KMS-11 (cell line): Measurements from ENCODE around the gene SIGLEC9.

Source experiments
- H2AFZ ChIP-seq: fragments of 200-600 bp; sonication (generic); 2 replicates; pipeline ENCODE4 v1.6.1; 2016; ENCODE audit warnings: antibody characterized with exemption, mixed run types, low read depth
- H3K27ac ChIP-seq: fragments of 200-600 bp; sonication (generic); 2 replicates; pipeline ENCODE4 v1.6.1; 2016; ENCODE audit warnings: mild to moderate bottlenecking, mixed run types
- H3K27me3 ChIP-seq: fragments of 200-600 bp; sonication (generic); 2 replicates; pipeline ENCODE4 v1.6.1; 2017; ENCODE audit warnings: mild to moderate bottlenecking, low read depth, mixed run types, moderate library complexity; ENCODE audit not compliant: insufficient read depth
- H3K36me3 ChIP-seq: fragments of 200-600 bp; sonication (generic); 2 replicates; pipeline ENCODE4 v1.6.1; 2017; ENCODE audit warnings: mild to moderate bottlenecking, mixed run types; ENCODE audit not compliant: insufficient read depth
- H3K4me1 ChIP-seq: fragments of 200-600 bp; sonication (generic); 2 replicates; pipeline ENCODE4 v1.6.1; 2016; ENCODE audit warnings: mild to moderate bottlenecking, low read depth, mixed run types; ENCODE audit not compliant: poor library complexity, severe bottlenecking
- H3K4me2 ChIP-seq: fragments of 200-600 bp; sonication (generic); 2 replicates; pipeline ENCODE4 v1.7.0; 2016; ENCODE audit warnings: mild to moderate bottlenecking, mixed run types
- H3K4me3 ChIP-seq: fragments of 200-600 bp; sonication (generic); IDR thresholded peaks from 2 replicates; pipeline ENCODE4 v1.6.1; 2017; ENCODE audit warnings: low read depth, low read length, mixed read lengths; ENCODE audit not compliant: insufficient read depth
- H3K79me2 ChIP-seq: fragments of 200-600 bp; sonication (generic); 2 replicates; pipeline ENCODE4 v1.6.1; 2016; ENCODE audit warnings: low read depth, mixed run types; ENCODE audit not compliant: insufficient read depth
- H3K9ac ChIP-seq: fragments of 200-600 bp; sonication (generic); 2 replicates; pipeline ENCODE4 v1.6.1; 2016; ENCODE audit warnings: mild to moderate bottlenecking, mixed run types
- H4K20me1 ChIP-seq: fragments of 200-600 bp; sonication (generic); 2 replicates; pipeline ENCODE4 v1.6.1; 2016; ENCODE audit warnings: mild to moderate bottlenecking, mixed run types; ENCODE audit not compliant: insufficient read depth
- TF ChIP-seq, protein P1 (sequence below): fragments of 200-600 bp; sonication (generic); conservative IDR thresholded peaks from 2 replicates; pipeline ENCODE4 v1.6.1; 2017; ENCODE audit warnings: low read depth, mild to moderate bottlenecking, antibody characterized with exemption, low read length, moderate library complexity, mixed read lengths

SIGLEC9 gene

GRCh38 chr19:51078731-51079130 is 46.0 kb upstream of the SIGLEC9 start:
- Histone ChIP-seq H3K36me3 (no peaks in the 10 kb centered on the region), H3K27me3 (peaks cover 24% of the 10 kb centered on the region; the same call in 1 of the 2 replicates)

DNA sequence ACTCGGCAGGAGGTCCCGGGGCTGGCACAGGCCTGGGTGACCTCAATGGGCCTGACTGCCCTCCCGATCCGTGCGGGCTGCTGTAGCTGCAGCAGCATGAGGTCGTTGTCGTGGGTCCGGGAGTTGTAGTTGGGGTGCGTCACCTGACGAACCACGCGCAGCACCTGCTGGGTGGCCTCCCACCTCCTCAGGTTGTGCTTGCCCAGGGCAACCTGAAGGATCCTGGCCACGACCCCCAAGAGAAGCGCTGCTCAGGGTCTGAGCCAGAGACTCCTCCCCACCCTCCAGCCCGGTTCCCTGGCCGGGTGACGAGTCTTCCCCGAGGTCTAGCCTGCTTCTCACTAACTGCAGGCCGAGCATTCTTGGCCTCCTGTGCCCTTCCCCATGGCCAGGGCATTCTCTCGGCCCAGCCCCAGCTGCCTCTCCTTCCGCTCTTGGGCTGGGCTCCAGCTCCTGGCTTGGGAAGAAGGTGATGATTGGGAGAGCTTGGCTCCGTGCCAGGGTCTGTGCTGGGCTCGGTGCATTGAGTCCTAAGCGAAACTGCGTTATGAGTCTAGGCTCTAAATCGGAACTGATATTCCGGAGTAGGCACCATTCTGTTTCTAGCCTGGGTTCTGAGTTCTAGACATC is 45.1 kb upstream of the SIGLEC9 start:
- no peak overlapping the region for H3K4me3 ChIP-seq
- TF ChIP-seq, protein P1, sequence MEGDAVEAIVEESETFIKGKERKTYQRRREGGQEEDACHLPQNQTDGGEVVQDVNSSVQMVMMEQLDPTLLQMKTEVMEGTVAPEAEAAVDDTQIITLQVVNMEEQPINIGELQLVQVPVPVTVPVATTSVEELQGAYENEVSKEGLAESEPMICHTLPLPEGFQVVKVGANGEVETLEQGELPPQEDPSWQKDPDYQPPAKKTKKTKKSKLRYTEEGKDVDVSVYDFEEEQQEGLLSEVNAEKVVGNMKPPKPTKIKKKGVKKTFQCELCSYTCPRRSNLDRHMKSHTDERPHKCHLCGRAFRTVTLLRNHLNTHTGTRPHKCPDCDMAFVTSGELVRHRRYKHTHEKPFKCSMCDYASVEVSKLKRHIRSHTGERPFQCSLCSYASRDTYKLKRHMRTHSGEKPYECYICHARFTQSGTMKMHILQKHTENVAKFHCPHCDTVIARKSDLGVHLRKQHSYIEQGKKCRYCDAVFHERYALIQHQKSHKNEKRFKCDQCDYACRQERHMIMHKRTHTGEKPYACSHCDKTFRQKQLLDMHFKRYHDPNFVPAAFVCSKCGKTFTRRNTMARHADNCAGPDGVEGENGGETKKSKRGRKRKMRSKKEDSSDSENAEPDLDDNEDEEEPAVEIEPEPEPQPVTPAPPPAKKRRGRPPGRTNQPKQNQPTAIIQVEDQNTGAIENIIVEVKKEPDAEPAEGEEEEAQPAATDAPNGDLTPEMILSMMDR = no peak
- no peak overlapping the region for H3K27ac ChIP-seq
- no peak overlapping the region for H2AFZ ChIP-seq
- no peak overlapping the region for H3K4me2 ChIP-seq
- H4K20me1 ChIP-seq = no peaks in the 10 kb centered on the region
- no peaks in the 10 kb centered on the region for H3K4me1 ChIP-seq
- no peaks in the 10 kb centered on the region for H3K79me2 ChIP-seq
- H3K9ac ChIP-seq = no peak overlapping the region
- H3K36me3 ChIP-seq = no peaks in the 10 kb centered on the region
- peaks cover 24% of the 10 kb centered on the region; the same call in 1 of the 2 replicates for H3K27me3 ChIP-seq

More at GRCh38 chr19:51078731-51079130, 46.0 kb upstream of the SIGLEC9 start:
- Histone ChIP-seq H3K79me2 (no peaks in the 10 kb centered on the region), H3K4me1 (no peaks in the 10 kb centered on the region), H3K4me2 (no peak overlapping the region), H3K27ac (no peak overlapping the region), H3K4me3 (no peak overlapping the region), H3K9ac (no peak overlapping the region), H4K20me1 (no peaks in the 10 kb centered on the region), H2AFZ (no peak overlapping the region)
- TF ChIP-seq, protein P1 = no peak

GRCh38 chr19:51081476-51081875 is 43.2 kb upstream of the SIGLEC9 start:
- H3K9ac ChIP-seq = no peak overlapping the region
- no peaks in the 10 kb centered on the region for H3K36me3 ChIP-seq
- H2AFZ ChIP-seq = no peak overlapping the region
- peaks cover 24% of the 10 kb centered on the region; the same call in 1 of the 2 replicates for H3K27me3 ChIP-seq
- H3K4me2 ChIP-seq = no peak overlapping the region
- H4K20me1 ChIP-seq = no peaks in the 10 kb centered on the region
- H3K4me3 ChIP-seq = no peak overlapping the region
- H3K4me1 ChIP-seq = no peaks in the 10 kb centered on the region
- TF ChIP-seq, protein P1 = no peak
- no peak overlapping the region for H3K27ac ChIP-seq
- no peaks in the 10 kb centered on the region for H3K79me2 ChIP-seq

DNA sequence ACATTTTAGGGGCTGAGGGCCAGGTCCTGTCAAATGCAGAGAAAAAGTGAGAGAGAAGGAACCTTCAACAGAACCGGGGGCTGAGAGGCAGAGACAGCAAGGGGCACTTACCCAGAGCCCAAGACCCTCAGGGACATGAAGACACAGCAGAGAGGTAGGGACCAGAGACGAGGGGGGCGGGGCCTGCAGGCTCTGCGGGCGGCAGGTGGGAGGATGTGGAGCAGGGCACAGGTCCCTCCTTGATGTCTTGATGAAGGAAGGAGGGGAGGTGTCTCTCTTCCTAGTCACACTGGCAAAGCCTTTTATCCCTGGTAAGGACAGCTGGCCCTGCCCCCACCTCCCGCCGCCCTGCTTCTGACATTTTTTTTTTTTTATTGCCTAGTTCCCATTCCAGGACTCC is 42.1 kb upstream of the SIGLEC9 start, which contains the start of gene KLK14:
Gene KLK14, minus strand, starts transcription at position 277 of the 400 bp plus-strand sequence. Its CDS starts 273 bp downstream, at position 4.
- no peaks in the 10 kb centered on the region for H3K36me3 ChIP-seq

More for the DNA sequence above, 42.1 kb upstream of the SIGLEC9 start, which contains the start of gene KLK14:
- no peaks in the 10 kb centered on the region for H3K4me1 ChIP-seq
- H2AFZ ChIP-seq = no peak within 1 kb of the TSS
- H3K79me2 ChIP-seq = no peaks in the 10 kb centered on the region
- H3K4me2 ChIP-seq = no peak within 1 kb of the TSS
- H3K27me3 ChIP-seq = peaks cover 24% of the 10 kb centered on the region; the same call in 1 of the 2 replicates
- H3K27ac ChIP-seq = no peak within 1 kb of the TSS
- H4K20me1 ChIP-seq = no peaks in the 10 kb centered on the region
- H3K4me3 ChIP-seq = no peak within 1 kb of the TSS
- TF ChIP-seq, protein P1 = no peak
- no peak within 1 kb of the TSS for H3K9ac ChIP-seq
